CD4-positive, alpha-beta T cell treated with Interleukin-12 subunit alpha and Interleukin-12 subunit beta, for 1 hour (primary cell): ENCODE results near the gene DEFB110.

Source experiments
- DNase-seq: peaks from one replicate; pipeline ENCODE4 v3.0.0-alpha.2; 2020

Gene DEFB110

DNA sequence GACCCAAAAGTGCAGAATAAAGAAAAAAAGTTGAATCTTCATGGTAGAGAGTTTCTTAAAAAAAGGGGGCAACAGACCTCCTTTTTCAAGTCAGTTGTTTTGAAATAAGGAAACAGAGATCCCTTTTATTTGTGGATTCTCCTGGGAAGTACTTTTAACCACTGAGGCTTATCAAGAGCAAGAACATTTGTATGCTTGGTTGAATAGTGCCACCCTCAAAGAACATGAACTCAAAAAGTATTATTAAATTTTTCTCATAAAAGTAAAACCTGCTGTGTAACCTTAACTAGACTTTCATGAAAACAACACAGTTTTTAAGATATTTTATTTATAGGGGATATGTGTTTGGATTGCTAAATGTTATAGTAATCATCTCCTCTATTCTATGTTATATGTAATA is at the start of gene DEFB110:
Gene DEFB110 (minus strand): TSS at position 101 of the 400 bp plus-strand sequence. CDS start 59 bp downstream, at position 42.
- no peak for DNase-seq

DNA sequence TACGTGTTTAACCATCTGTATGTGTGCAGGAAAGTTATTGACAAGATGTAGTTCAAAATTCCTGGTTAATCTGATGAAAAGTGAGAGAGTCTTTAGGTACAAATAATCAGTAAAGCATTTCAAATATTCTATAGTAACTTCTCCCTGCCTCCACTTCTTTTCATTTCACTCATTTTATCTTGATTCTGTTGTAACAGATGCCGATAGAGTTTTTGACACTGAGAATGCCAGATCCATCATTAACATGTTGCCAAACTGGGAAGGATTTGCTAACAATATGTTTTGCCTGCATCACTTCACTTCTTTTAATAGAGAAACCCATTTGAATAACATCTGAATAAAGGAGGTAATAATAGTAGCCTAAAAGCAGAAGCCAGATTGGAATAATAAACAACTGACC is 48.3 kb upstream of the DEFB110 start:
- DNase-seq, result no peak

DNA sequence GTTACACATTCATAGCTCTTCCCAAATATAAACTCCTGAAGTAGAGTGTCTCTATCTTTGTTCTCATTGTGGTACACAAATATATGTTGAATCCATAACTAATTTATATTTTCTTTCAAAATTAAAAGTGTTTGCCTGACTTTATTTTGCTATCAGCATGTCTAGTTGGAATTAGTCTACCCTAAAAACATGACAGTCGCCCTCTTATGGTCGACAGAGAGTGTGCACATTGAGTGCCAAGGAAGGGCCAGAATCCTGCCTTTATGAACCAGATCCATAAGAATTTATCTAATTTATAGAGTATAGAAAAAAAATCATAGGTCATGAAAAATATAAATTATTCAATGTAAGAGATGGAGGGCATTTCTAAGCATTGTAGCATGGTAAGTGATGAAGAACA is 40.3 kb upstream of the DEFB110 start:
- DNase-seq, result no peak

DNA sequence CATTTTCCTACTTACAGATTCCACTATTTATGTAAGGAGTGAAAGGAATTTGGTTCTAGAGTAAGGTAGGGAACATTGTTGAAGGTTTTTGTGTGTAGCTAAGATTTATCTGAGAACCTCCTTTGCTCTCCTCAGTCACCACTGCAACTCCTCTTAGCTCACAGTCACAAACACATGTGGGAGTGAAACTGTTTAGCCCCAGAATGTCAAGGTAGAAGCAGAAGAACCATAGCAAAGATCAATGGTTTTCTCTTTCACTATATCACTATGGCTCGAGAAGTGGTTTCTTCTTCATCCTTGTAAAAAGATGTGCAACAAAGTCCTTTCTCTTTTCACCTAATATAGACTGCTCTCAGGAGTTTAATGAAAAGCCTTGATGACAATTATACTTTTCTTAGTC is 34.4 kb upstream of the DEFB110 start:
- DNase-seq, result no peak

DNA sequence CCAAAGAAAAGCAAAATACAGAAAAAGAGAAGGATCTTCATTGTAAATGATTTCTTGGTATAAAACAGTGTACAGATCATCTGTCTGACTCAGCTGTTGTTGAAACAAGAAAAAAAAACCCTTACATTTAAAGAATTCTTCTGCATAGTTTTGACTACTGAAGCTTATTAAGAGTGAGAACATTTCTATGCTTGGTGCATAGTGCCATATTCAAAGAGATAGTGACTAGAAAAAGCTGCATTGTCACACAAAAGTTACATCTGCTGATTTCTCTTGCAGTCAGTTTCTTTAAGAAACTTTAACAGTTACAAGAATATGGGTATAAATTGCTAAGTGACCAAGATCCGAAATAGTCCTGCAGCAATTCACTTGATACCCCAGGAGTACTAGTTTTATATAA is 28.0 kb upstream of the DEFB110 start, which contains the start of gene DEFB112:
Gene DEFB112 (minus strand): TSS at position 101 of the 400 bp plus-strand sequence. CDS start 60 bp downstream, at position 41.
- no peak for DNase-seq

DNA sequence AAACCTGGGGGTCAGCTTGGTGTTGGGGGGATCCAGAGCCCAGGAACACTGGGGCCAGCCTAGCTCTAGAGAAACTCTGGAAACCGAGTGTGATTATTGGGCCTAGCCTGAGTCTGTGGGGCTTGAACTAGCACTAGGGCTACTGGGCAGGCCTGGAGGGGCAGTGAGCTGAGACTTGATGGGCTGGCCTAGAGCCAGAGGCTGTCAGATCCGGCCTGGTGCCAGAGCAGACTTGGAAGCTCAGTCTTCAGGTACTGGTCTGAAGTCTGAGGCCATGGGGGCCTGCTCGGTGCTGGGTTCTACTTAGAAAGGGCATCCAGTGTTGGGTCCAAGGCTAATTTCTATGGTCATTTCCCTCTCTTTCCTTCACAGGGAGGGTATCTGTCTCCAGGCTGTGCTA is 25.2 kb upstream of the DEFB110 start:
- DNase-seq, result no peak

DNA sequence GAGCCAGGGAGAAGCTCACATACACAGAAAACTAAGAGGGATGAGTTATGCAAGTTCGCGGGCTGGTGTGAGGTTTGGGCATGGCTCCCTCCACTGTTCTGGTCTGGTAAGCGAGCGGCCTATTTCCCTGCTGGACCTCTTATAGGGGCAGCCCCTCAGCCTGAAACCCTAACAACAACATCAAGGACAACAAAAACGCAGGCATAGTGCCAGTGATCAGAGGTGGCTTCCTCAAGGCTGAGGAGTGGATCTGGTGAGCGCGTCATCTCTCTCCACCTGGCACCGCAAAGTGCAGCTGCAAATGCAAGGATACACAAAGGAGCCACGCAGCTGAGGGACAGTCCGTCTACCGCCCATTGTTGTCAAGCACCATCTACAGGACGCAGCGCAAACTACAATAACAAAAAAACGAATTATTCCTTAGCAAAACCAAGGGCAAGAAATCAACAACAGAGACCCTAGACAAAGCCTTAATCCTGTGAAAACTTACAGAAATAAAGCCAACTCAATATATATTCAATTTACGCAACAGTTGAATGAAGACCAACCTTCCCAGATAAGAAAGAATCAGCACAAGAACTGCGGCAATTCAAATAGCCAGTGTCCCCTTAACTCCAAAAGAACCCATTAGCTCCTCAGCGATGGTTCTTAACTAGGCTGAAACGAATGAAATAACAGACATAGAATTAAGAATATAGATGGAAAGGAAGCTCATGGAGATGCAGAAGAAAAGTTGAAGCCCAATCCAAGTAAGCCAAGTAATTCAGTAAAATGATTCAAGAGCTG is 9.2 kb upstream of the DEFB110 start:
- DNase-seq, result no peak

DNA sequence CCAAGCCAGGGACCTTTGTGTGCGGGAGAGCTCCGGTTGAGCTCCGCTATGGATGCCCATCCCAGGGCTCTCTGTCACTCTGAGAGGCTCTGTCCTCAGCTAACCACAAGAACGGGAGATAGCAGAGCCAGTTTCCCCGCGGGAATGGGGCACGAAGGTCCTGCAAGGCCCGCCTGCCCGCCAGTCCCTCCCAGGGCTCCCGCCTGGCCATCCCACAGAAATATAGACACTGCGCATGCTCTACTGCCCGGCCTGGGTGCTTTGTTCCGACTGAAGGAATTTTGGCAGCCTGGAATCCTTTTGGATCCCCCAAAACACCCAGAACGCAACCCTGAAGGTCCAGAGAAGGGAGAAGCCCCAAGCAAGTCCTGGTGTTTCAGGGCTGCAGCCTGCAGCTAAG is 8.6 kb upstream of the DEFB110 start:
- no peak for DNase-seq

DNA sequence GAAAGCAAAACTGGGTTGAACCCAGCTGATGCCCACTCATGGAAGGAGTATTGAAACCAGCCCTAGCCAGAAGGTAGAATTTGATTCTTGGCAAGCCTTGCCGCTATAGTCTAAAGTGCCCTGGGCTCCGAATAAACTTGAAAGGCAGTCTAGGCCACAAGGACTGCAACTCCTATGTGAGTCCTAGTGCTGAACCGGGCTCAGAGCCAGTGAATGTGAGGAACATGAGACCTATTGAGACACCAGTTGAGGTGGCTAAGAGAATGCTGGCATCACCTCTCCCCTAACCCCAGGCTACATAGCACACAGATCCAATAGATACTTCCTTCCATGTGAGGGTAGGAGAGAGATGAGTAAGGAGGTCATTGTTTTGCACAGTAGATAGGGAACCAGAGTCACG is 3.5 kb upstream of the DEFB110 start:
- no peak for DNase-seq

DNA sequence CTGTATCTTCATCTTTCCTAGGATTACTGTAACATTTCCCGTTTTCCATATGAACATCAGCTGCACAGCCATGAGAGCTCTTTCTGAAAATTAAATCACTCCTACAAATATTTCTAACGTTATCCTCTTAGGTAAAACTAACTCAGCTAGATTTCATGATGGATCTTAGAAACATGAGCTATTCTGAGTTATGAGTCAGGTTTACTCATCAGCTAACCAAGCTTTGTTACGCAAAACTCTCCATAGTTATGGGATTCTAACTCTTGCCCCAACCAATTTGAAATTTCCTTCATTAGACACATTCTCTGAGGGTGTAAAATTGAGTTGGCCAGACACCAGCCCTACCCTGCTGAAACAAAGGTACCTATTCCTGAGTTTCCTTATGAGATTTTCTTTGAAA is 14.0 kb downstream of the DEFB110 start:
- DNase-seq, result no peak

DNA sequence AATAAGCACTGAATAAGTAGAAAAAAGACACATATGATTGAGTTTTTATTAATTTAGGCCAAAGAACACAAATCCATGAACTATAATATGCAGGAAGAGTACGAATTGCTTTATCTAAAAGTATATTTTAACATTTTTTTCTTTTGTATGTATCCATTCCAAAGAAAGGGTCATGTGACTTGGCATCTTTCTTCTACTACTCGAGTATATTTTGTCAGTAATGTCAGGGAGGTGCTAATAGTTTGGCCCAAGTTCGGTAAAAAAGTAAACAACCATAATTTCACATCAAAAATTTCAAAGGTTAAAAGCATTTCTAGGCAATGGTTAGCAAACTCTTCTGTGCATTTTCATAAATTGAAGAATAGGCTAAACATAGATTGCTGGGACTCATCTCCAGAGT is 18.7 kb downstream of the DEFB110 start:
- no peak for DNase-seq

DNA sequence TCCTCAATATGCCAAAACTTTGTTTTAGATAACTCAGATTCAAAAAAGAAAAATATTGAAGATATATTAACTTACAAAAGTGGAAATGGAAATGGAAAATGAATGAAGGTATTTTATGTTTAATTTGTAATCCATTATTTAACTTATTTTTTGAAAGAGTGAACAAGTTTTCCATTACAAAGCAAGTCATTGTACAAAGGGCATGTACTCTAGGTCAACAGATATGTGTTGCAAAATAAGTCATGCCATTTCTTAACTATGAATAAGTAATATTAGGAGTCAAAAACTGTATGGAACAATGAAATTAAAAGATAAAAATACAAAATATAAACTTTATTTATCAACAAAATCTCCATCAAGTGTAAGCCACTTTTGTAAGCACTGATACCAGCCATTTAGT is 26.5 kb downstream of the DEFB110 start:
- DNase-seq, result no peak

DNA sequence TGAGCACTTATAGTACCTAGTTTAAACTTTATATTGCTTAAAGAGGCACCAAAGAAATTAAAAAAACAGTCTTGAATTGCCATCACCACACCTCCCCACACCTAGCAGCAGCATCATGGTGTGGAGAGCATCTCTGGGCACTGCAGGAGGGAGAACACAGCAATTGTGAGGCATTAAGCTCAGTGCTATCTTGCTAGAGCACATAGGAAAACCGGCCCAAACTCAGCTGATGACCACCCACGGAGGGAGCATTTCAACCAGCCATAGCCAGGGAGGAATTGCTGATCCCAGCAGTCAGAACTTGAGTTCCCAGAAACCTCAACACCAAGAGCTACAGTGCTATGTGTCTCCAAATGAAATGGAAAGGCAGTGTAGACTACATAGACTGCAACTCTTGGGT is 32.9 kb downstream of the DEFB110 start:
- DNase-seq, result no peak

DNA sequence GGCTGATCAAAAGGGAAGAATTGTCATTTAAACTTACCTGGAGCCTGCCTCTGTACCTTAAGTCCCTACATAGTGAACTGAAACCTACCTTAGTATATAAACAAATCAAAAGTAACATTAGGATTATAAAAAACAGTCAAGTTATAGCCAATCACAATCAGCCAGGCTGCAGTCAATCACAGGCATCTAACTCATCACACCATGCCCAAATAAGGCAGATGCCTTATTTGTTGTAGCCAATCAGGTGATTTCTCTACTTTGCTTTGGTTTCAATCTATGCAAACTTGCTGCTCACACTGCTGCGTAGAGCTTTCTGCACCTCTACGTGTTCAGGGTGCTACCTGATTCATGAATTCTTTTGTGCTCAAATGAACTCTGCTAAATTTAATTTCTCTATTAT is 34.0 kb downstream of the DEFB110 start:
- DNase-seq, result no peak

DNA sequence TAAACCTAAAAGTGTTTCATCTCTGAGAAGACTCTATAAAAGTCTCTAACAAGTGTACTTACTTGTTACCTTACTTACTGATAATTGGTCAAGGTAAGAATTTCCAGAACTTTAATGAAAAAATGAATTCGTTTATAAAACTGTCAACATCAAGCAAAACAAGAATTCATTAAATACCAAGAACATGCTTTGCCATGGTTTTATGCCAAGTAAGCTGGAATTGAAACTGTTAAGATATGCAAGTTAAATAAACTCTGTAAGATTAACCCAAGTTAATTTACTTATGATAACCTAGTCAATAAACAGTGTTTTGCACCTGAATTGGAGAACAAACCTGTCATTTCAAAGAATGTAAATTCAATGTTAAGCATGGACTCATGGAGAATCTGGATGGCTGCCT is 35.2 kb downstream of the DEFB110 start:
- no peak for DNase-seq

DNA sequence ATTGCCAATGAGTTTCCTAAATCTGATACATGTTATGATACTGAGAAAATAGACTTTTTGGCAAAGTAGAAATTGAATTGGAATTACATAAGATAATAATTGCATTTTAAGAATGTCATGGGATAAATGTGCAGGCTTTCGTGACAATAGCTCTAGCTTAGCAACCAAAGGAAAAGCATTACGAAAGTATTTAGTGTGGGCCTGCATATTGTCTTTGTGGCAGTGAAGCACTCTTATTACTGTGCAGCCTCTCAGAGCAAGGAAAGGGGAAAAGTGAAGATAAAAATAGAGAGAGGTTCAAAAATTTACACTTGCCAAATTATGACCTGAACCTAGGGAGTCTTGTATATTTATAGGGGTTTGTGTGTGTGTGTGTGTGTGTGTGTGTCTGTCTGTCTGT is 39.7 kb downstream of the DEFB110 start:
- DNase-seq, result no peak

DNA sequence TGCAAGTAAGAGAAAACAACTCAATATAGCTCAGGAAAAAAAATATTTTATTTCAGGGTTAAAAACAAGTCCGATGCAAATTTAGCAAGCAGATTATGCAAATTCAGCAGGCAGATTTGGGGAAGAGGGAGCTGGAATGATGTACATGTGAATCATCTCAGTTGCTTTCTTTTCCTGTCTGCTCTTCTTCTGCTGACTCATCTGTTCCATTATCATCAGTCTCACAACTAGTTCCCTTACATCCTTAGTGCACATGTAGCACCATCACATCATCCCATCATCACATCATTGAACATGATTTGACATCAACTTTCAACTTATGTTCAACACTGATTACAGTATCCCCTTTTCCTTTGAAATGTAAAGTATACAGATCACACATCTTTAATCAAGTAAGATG is 40.9 kb downstream of the DEFB110 start:
- DNase-seq, result no peak

DNA sequence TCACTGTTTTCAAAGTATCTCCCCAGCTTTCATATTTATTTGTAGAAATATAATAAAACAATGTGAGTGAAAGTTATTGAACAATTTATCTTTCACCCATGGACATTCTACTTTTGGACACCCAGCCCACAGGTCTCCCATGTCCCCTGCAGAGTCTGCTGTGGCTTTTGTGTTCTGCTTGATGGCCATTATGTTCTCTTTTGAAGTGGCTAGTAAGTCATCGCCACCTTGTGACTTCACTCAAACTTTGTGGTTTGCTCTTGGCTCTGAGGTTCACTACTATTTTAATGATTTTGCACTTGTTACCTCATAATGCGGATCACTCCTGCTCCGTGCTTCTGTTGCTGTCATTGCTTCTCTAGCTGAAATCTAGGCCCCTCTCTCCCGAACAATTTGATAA is 42.2 kb downstream of the DEFB110 start:
- no peak for DNase-seq

DNA sequence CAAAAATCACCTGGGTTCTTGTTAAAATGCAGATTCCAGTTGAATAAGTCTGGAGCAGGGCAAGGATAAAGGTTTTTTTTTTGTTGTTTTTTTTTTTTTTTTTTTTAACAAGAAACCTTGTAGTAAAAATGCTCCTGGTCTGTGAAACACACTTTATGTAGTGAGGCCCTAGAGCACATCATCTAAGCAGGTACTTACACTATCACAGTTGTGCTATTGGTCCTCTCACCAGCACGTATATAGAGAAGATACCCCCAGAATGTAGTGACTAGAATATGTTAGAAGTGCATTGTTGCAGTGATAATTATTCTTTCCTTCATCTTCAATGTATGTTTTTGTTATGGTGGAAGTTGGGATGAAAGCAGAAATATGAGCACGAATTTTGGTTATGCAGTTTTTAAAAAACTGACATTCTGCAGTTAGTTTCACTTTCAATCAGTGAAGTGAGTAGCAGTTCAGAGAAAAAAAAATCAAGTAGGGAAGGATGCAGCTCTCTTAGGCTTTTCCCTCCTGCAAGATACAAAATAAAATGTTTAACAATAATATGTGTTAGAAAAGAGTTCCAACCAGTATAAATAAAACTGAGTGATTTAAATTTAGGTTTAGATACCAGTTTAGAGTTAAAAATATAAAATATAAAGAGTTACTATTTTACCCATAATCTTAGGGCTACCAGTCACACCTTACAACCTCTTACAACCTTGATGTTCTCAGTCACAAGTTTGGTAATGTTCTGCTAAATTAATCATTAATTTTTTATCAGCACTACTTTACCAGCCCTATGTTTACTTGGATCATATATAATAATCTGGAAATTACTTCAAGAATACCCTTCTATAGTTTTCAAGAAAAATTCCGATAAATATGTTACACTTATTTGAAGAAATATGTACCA is 43.2 kb downstream of the DEFB110 start:
- DNase-seq, result no peak

DNA sequence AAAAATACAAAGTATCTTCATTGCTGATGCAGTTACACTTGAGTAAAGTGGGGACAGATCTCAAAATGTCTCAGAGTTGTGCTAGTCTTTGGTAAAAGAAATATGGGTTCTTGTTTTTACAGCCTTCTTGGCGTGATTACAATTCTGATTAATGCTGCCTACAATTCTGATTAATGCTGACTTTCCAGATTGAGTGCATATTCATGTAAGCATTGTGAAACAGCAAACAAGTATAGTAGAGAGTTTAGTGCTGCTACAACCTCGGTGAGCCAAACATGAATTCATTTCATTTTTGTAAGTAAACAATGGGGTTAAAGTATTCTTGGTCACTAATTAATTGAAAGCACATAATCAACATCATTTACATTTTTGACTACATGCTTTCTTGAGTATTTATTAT is 52.2 kb downstream of the DEFB110 start, which contains the start of gene DEFB113:
Gene DEFB113 (minus strand): TSS at position 21 of the 400 bp plus-strand sequence. CDS start 0 bp downstream, at position 21.
- DNase-seq, result no peak
